ENCODE results near the gene FBP1.

DNA sequence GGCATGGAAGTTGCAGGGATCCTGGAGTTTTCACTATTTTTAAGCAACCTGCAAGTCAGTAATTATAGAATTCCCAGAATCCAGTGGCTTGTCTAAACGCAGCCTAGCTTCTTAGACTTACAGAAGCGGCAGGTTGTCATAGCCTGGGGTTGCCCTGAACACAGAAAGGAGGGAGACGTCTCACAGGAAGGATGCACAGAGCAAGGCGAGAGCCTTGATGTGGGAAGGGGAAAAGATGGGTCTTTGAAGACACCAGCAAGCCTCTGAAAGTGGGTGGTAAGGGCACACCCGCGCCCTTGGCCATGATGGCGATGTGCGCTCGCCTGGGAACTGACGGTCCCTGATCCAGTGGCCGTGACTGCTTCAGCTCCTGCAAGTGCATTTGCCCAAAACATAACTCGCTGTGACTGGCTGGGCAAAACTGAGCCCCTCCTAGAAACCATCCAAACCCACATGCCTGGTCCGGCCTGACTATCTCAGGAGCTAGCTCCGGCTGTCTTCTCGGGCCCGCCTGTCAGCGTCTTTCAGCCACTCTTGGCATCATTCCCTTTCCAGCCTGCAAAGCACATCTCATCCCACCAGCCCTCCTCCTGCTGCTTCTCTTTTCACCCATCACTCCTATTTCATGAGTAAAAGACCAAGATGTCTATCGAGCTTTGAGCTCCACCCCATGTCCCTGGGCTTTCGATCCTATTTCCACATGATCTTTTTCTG lies 17.1 kb downstream of the FBP1 start:
- TF ChIP-seq POLR2A (IDR thresholded peaks at IDR 0.05; ENCODE audit: low read length) = no peak
- no peak for TF ChIP-seq GATA1 (IDR thresholded peaks at IDR 0.05; ENCODE audit: low read depth, low read length)
